ENCODE results near the gene HSD17B11.
"Not testable (repeated sequence)": the region's sequence is repeated elsewhere in the genome, so short reads cannot be mapped to it uniquely, and the experiment has no call there.

- TF ChIP-seq, protein P1, sequence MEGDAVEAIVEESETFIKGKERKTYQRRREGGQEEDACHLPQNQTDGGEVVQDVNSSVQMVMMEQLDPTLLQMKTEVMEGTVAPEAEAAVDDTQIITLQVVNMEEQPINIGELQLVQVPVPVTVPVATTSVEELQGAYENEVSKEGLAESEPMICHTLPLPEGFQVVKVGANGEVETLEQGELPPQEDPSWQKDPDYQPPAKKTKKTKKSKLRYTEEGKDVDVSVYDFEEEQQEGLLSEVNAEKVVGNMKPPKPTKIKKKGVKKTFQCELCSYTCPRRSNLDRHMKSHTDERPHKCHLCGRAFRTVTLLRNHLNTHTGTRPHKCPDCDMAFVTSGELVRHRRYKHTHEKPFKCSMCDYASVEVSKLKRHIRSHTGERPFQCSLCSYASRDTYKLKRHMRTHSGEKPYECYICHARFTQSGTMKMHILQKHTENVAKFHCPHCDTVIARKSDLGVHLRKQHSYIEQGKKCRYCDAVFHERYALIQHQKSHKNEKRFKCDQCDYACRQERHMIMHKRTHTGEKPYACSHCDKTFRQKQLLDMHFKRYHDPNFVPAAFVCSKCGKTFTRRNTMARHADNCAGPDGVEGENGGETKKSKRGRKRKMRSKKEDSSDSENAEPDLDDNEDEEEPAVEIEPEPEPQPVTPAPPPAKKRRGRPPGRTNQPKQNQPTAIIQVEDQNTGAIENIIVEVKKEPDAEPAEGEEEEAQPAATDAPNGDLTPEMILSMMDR (IDR thresholded peaks at IDR 0.05; ENCODE audit: poor library complexity, severe bottlenecking), result not testable (repeated sequence)
- not testable (repeated sequence) for TF ChIP-seq EZH2 (IDR thresholded peaks at IDR 0.05; ENCODE audit: borderline replicate concordance, insufficient read depth, low read length, poor library complexity, severe bottlenecking)
These were observed 933 bp downstream of the HSD17B11 start for GRCh38 chr4:87390055-87390454.
